8988T (cell line): ENCODE measurements around the gene PDCD6IP.
"Not testable (repeated sequence)": the region's sequence is repeated elsewhere in the genome, so short reads cannot be mapped to it uniquely, and the experiment has no call there.

Experiments
- DNase-seq: peaks from one replicate; pipeline ENCODE4 v3.0.0; 2011

The PDCD6IP gene, protein sequence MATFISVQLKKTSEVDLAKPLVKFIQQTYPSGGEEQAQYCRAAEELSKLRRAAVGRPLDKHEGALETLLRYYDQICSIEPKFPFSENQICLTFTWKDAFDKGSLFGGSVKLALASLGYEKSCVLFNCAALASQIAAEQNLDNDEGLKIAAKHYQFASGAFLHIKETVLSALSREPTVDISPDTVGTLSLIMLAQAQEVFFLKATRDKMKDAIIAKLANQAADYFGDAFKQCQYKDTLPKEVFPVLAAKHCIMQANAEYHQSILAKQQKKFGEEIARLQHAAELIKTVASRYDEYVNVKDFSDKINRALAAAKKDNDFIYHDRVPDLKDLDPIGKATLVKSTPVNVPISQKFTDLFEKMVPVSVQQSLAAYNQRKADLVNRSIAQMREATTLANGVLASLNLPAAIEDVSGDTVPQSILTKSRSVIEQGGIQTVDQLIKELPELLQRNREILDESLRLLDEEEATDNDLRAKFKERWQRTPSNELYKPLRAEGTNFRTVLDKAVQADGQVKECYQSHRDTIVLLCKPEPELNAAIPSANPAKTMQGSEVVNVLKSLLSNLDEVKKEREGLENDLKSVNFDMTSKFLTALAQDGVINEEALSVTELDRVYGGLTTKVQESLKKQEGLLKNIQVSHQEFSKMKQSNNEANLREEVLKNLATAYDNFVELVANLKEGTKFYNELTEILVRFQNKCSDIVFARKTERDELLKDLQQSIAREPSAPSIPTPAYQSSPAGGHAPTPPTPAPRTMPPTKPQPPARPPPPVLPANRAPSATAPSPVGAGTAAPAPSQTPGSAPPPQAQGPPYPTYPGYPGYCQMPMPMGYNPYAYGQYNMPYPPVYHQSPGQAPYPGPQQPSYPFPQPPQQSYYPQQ

DNA sequence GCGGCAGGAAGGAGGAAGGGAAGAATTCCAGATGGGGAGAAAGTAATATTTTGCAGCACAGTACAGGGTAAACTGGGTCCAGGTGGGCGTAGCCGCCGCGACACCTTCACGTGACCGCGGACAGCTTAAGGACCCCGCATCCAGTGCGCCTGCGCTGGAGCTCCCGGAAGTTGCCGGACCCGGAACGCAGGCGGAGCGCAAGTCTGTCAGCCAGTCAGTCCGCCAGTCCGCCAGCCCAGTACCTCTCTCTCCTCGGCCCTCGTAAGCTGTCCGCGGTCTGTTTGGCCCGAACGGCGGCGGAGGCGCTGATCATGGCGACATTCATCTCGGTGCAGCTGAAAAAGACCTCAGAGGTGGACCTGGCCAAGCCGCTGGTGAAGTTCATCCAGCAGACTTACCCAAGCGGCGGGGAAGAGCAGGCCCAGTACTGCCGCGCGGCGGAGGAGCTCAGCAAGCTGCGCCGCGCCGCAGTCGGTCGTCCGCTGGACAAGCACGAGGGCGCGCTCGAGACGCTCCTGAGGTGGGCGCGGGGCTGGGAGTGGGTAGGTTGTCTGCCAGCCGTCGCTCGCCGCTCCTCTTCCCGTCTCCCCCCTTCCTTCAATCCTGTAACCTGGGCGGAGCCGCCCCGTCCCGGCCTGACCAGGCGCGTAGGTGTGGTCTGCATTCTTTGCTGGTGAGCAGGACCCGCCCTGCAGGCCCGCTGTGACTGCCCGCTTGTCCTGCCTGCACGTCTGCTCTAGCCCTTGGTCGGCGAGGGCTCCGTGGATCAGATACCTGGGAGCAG lies at the start of gene PDCD6IP:
TSS of gene PDCD6IP (plus strand) at position 213 of the 784 bp plus-strand sequence. CDS start at position 312, 99 bp downstream.
- peak; percentile 73 for DNase-seq

- no peak for DNase-seq
Measured at GRCh38 chr3:33749546-33750210, 48.8 kb upstream of the PDCD6IP start.

DNA sequence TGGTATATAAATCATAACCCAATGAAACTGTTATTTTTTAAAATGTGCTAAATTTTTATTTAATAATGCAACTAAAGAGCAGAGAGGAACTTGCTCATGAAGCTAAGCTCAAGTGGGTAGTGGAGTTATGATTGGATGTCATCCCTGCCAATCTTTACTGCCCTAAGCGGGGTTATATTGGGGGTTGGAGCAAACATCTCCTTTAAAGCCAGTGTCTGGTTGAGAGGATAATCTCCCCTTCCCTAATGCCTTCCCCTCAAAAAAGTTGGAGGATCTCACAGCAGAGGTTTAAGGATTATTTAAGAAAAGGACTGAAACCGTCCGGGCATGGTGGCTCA lies 48.2 kb upstream of the PDCD6IP start:
- no peak for DNase-seq

- DNase-seq: no peak
Measured at GRCh38 chr3:33751336-33751735, 47.1 kb upstream of the PDCD6IP start.

- DNase-seq: not testable (repeated sequence)
Measured at GRCh38 chr3:33754391-33754790, 44.0 kb upstream of the PDCD6IP start.

- DNase-seq: no peak
Measured at GRCh38 chr3:33758281-33758680, 40.1 kb upstream of the PDCD6IP start.

DNA sequence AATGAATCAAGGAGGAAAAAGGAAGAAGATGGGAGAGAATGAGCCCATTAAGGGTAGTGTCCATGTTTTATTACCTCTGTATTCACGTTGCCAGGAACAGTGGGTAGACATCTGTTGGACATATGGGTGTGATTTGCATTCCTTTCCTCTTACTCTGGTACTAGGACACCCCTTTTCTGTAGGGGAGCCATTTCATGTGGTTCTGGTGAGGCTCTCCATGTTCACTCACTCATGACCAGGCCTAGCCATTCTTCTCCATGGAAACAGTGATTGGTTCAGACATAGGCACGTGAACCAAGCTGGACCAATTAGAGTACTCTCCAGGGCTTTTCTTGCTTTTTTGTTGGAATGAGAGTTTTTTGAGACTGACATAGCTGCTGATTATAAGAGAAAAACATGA lies 39.6 kb upstream of the PDCD6IP start:
- no peak for DNase-seq

DNA sequence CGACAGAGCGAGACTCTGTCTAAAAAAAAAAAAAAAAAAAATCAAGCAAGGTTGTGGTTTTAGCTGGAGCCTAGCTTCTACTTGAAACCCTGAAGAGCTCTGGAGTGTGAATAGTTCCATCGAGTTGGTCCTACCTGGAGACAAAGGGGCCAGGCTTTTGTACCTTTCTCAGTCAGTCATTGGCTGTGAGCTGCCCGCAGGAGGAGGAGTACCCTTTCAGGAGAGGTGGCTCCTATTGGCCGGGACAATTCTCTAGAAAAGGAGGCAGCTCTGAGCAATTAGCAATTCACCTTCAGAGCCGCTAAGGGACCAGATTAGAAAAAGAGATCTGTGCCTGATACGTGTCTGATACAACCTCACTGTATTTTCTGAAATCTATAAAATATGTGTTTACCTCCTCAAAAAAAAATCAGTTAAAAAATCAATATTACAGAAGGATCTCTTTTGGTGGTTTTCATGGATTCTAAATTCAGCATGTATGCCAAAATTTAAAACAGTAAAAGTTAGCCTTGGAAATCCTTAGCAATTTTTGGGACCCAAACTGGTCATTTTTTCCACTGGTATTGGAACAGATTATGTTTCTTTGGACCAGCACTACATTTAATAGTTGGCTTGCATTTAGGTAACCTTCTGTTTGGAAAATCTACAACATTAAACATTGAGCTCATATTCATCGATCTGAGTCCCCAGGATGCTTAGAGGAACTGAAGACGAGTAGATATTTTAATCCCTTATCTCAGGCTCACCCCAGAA lies 29.7 kb upstream of the PDCD6IP start:
- DNase-seq: no peak

GRCh38 chr3:33773637-33774036 lies 24.8 kb upstream of the PDCD6IP start:
- DNase-seq: no peak

DNA sequence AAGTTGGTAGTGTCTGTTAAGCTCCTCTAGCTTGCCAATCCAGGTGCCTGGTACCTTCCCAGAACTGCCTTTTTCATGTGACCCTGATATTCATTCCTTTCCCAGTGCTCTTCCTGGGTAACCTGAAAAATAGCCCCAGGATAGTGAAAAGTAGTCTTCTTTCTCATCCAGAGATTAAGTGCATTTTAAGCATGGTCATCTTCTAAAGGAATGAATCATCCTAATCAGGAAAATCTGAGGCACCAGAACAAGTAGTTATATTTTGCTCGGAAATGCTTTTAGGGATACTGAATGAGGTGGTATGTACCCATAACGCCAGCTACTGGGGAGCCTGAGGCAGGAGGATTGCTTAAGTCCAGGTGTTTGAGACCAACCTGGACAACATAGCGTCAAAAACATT lies 23.1 kb upstream of the PDCD6IP start:
- no peak for DNase-seq

DNA sequence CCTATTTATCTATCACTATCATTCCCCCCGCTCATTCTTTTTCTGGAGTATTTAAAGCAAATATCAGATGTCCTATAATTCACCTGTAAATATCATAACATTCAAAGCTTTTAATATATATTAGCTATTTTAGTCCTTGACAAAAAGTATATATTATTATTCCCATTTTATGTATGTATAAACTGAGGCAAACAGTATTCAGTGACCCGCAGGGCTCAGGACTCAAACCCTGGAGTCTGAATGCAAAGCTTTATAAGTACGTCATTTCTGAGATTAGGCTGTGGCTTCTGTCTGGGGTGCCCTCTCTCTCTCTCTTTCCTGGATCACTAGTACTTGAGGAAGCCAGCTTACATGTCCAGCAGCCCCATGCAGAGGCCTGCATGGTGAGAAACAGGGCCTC lies 20.4 kb upstream of the PDCD6IP start:
- DNase-seq: no peak

DNA sequence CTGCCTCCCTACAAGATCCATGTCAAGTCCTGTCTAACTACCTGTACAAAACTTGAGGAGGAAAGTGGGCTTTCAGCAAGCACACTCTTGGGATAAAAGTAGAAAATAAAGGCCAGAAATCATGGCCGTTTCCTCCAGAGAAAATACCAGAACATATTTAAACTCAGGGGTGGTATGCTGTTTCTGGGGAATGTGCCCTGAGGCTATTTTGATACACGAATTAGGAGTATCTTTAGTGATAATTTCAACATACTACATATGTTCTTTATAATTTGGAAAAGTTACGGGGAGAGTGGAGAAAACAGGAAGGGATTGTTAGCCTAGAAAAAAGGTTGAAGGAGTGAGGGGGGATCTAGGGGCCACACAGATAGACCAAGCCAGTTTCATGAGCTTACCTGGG lies 18.7 kb upstream of the PDCD6IP start:
- no peak for DNase-seq

GRCh38 chr3:33781413-33781812 lies 17.0 kb upstream of the PDCD6IP start:
- not testable (repeated sequence) for DNase-seq

DNA sequence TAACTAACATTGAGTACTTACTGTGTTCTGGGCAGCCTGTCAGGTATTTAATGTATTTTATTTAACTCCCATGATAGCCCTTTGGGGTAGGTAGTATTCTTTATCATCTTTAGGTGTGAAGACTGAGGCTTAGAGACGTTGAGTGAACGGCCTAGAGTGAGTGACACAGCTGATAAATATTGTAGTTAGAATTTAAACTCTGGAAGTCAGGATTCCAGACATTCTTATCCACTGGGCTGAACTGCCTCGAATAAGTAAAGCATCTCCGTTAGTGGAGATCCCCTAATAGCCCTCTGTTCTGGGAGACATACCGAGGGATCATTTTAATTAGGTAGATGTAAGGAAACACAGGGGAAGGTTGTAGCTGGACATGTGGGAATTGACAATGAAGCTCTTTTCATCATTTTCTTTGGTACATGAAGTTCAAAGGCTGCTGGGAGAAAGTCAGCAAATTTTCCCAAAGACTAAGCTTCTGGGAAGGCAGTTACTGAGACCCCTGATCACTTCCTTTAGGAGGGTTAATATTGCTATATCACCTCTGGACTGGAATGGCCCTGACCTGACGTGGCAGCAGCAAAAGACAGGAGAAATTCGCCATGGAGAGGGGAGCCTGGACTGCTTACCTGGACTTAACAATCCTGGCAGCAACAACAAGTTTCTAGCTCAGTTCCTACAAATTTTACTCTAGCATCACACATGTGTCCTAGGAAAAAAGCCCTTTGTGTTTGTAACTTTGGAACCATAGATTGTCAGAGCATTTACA lies 11.7 kb upstream of the PDCD6IP start:
- no peak for DNase-seq

DNA sequence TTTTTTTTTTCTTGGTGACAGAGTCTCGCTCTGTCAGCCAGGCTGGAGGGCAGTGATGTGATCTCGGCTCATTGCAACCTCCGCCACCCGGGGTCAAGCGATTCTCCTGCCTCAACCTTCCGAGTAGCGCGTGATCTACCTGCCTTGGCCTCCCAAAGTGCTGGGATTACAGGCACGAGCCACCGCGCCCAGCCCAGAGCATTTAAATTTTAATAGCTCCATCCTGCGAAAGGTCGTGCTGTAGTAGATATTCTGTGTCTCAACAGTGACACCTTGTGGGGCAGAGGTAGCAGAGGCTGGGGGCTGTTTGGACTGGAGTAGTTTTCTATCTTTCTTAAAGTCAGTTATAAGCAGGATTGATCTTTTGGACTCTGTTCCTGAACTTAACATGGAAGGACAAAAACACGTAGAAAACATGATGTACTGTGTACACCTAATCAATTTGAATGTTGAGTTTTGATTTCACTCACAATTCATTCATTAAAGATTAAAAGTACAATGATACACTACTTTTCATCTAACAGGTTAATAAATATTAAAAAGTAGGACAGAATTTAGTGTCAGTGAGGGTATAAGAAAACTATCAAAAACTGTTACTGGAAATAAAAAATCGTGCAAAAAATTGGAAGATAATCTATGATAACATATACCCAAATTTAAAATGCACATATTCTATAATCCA lies 11.0 kb upstream of the PDCD6IP start:
- DNase-seq: peak; percentile 20

- DNase-seq: no peak
Measured at GRCh38 chr3:33789183-33789954, 9.1 kb upstream of the PDCD6IP start.

GRCh38 chr3:33790091-33790490 lies 8.3 kb upstream of the PDCD6IP start:
- no peak for DNase-seq

DNA sequence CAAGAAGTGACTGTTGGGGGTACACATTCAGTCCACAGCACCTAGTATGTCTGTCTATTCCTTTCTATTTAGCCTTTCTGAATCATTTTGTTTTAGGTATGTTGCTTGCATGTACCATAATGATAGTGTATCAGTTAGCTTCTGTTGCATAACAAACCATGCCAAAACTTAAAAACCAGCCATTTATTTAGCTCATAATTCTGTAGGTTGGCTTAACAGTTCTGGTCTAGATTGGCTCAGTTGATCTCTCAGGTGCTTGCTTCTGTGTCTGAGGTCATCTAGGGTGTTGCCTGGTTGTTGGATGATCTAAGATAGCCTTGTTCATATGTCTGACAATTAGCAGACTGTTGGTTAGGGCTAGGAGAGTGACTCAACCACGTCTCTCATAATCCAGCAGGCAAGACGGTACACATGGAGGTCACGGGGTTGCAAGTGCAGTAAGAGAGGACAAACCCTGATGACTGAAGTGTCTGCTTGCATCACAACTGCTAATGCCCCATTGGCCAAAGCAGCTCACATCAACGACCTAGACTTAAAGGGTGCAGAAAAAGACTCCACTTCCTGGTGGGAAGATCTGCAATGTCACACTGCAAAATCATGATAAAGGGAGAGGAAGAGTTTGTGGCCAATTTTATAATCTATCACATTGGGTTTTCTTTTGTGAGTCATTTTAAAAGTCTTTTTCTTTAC lies 6.8 kb upstream of the PDCD6IP start:
- DNase-seq: no peak
